DOHH2 (cell line): ENCODE results near the gene MEIOB.

Experiments
- H3F3A ChIP-seq: fragments of 200-600 bp; sonication (generic), shearing (Covaris generic); 2 replicates; pipeline ENCODE4 v1.6.0; 2016; ENCODE audit warnings: antibody characterized with exemption, mild to moderate bottlenecking; ENCODE audit not compliant: control insufficient read depth, insufficient read depth
- H3K27ac ChIP-seq: fragments of 200-600 bp; sonication (generic); 2 replicates; pipeline ENCODE4 v1.5.1; 2014; ENCODE audit warnings: low read depth, mild to moderate bottlenecking, low read length, moderate library complexity
- H3K27me3 ChIP-seq: fragments of 200-600 bp; sonication (generic); 2 replicates; pipeline ENCODE4 v1.6.1; 2014; ENCODE audit warnings: mild to moderate bottlenecking, low read length, mixed read lengths; ENCODE audit not compliant: control insufficient read depth
- H3K36me3 ChIP-seq: fragments of 200-600 bp; sonication (generic); 2 replicates; pipeline ENCODE4 v1.6.1; 2014; ENCODE audit warnings: mild to moderate bottlenecking, low read length, moderate library complexity, mixed read lengths; ENCODE audit not compliant: control insufficient read depth
- H3K4me1 ChIP-seq: fragments of 200-600 bp; sonication (generic); 2 replicates; pipeline ENCODE4 v1.6.1; 2014; ENCODE audit warnings: mild to moderate bottlenecking, low read length, mixed read lengths; ENCODE audit not compliant: control insufficient read depth
- H3K4me2 ChIP-seq: fragments of 200-600 bp; sonication (generic); 2 replicates; pipeline ENCODE4 v1.6.0; 2014; ENCODE audit warnings: mild to moderate bottlenecking, low read length, moderate library complexity
- H3K4me3 ChIP-seq: fragments of 200-600 bp; sonication (generic); 2 replicates; pipeline ENCODE4 v1.5.1; 2014; ENCODE audit warnings: mild to moderate bottlenecking, low read length, mixed read lengths
- H3K79me2 ChIP-seq: fragments of 200-600 bp; sonication (generic); 2 replicates; pipeline ENCODE4 v1.6.1; 2014; ENCODE audit warnings: mild to moderate bottlenecking, low read length, mixed read lengths; ENCODE audit not compliant: control insufficient read depth
- H3K9me2 ChIP-seq: fragments of 200-600 bp; sonication (generic); replicated peaks from 2 replicates; pipeline ENCODE4 v1.6.1; 2014; ENCODE audit warnings: mild to moderate bottlenecking, low read length, mixed read lengths; ENCODE audit not compliant: control insufficient read depth
- H3K9me3 ChIP-seq: fragments of 200-600 bp; sonication (generic); 2 replicates; pipeline ENCODE4 v1.6.1; 2014; ENCODE audit warnings: antibody characterized with exemption, low read length, mixed read lengths; ENCODE audit not compliant: control insufficient read depth, insufficient read depth
- H4K20me1 ChIP-seq: fragments of 200-600 bp; sonication (generic); 2 replicates; pipeline ENCODE4 v1.6.0; 2014; ENCODE audit warnings: low read depth, mild to moderate bottlenecking, antibody characterized with exemption, low read length, moderate library complexity; ENCODE audit not compliant: control insufficient read depth, insufficient read depth
- CTCF ChIP-seq: fragments of 200-600 bp; sonication (generic); IDR thresholded peaks from one replicate; pipeline ENCODE4 v1.5.1; 2014; ENCODE audit warnings: antibody characterized with exemption, mild to moderate bottlenecking, low read depth, low read length; ENCODE audit not compliant: poor library complexity, severe bottlenecking
- EZH2phosphoT487 ChIP-seq: fragments of 200-600 bp; sonication (generic); IDR thresholded peaks from 2 replicates; pipeline ENCODE4 v1.6.1; 2017; ENCODE audit warnings: borderline replicate concordance, mild to moderate bottlenecking, antibody characterized with exemption, low read length, moderate library complexity, mixed read lengths

Gene MEIOB

GRCh38 chr16:1851793-1852192, 20.2 kb downstream of the MEIOB start:
- Histone ChIP-seq H3K9me3 (no peaks in the 10 kb centered on the region), H3K27ac (no peak overlapping the region), H4K20me1 (no peaks in the 10 kb centered on the region), H3K4me2 (no peak overlapping the region), H3F3A (no peaks in the 10 kb centered on the region), H3K27me3 (peaks cover 21% of the 10 kb centered on the region), H3K9me2 (no peaks in the 10 kb centered on the region), H3K4me1 (no peaks in the 10 kb centered on the region), H3K36me3 (no peaks in the 10 kb centered on the region), H3K79me2 (no peaks in the 10 kb centered on the region), H3K4me3 (no peak overlapping the region)
- no peak for TF ChIP-seq EZH2phosphoT487
- TF ChIP-seq CTCF: no peak

- no peaks in the 10 kb centered on the region for H3F3A ChIP-seq
- H3K27ac ChIP-seq: no peak overlapping the region
- H3K36me3 ChIP-seq: no peaks in the 10 kb centered on the region
- peaks cover 24% of the 10 kb centered on the region for H3K27me3 ChIP-seq
- no peak for TF ChIP-seq CTCF
- TF ChIP-seq EZH2phosphoT487: no peak
- H3K4me2 ChIP-seq: no peak overlapping the region
- no peaks in the 10 kb centered on the region for H3K79me2 ChIP-seq
- no peak overlapping the region for H3K4me3 ChIP-seq
- no peaks in the 10 kb centered on the region for H3K4me1 ChIP-seq
- H3K9me2 ChIP-seq: no peaks in the 10 kb centered on the region
- no peaks in the 10 kb centered on the region for H3K9me3 ChIP-seq
- no peaks in the 10 kb centered on the region for H4K20me1 ChIP-seq
Observed at GRCh38 chr16:1850981-1851380, 21.0 kb downstream of the MEIOB start.

GRCh38 chr16:1846416-1846815, 25.5 kb downstream of the MEIOB start:
- H3K79me2 ChIP-seq: no peaks in the 10 kb centered on the region
- no peaks in the 10 kb centered on the region for H3K9me3 ChIP-seq
- no peaks in the 10 kb centered on the region for H4K20me1 ChIP-seq
- no peak overlapping the region for H3K27ac ChIP-seq
- no peaks in the 10 kb centered on the region for H3K36me3 ChIP-seq
- 0 out of 2 replicates have a peak, but pooled peaks cover 2% of the 10 kb centered on the region for H3K4me1 ChIP-seq
- peaks cover 8% of the 10 kb centered on the region for H3K27me3 ChIP-seq
- H3K4me2 ChIP-seq: no peak overlapping the region
- no peaks in the 10 kb centered on the region for H3K9me2 ChIP-seq
- TF ChIP-seq CTCF (no peak), EZH2phosphoT487 (no peak)
- H3K4me3 ChIP-seq: no peak overlapping the region
- H3F3A ChIP-seq: no peaks in the 10 kb centered on the region

- no peaks in the 10 kb centered on the region for H3K36me3 ChIP-seq
- H3K27ac ChIP-seq: no peak overlapping the region
- no peaks in the 10 kb centered on the region for H3K9me2 ChIP-seq
- no peaks in the 10 kb centered on the region for H3K79me2 ChIP-seq
- no peaks in the 10 kb centered on the region for H4K20me1 ChIP-seq
- H3K4me2 ChIP-seq: no peak overlapping the region
- no peaks in the 10 kb centered on the region for H3F3A ChIP-seq
- H3K27me3 ChIP-seq: peaks cover 4% of the 10 kb centered on the region
- H3K9me3 ChIP-seq: no peaks in the 10 kb centered on the region
- H3K4me3 ChIP-seq: no peak overlapping the region
- H3K4me1 ChIP-seq: 0 out of 2 replicates have a peak, but pooled peaks cover 2% of the 10 kb centered on the region
- TF ChIP-seq CTCF (no peak), EZH2phosphoT487 (no peak)
Observed at GRCh38 chr16:1845985-1846384, 26.0 kb downstream of the MEIOB start.
